ENCODE measurements around the gene PDIA2.

GRCh38 chr16:330741-331140 is 47.8 kb downstream of the PDIA2 start:
- no peak for TF ChIP-seq POLR2AphosphoS5 (IDR thresholded peaks at IDR 0.05; ENCODE audit: low read depth)
- no peak for TF ChIP-seq CTCF (IDR thresholded peaks at IDR 0.05; ENCODE audit: insufficient read depth, low read length)
- no peak for TF ChIP-seq GABPA (IDR thresholded peaks at IDR 0.05; ENCODE audit: low read depth)
- TF ChIP-seq REST (IDR thresholded peaks at IDR 0.05; ENCODE audit: insufficient replicate concordance, low read depth), result no peak

Measured in HL-60 (cell line).